ENCODE results near the gene PHC1. TPM values are rescaled to one million over a fixed set of nuclear protein-coding genes. Genes with fewer than 3 reads are reported as not detected.

Gene PHC1
- 7.8 to 11.0 TPM (median 10.9 TPM) in 5 replicates for total RNA-seq (2022; extraction: Qiagen RNA extraction)

GRCh38 chr12:8914033-8914715 lies at the start of gene PHC1:
PHC1 (plus strand) TSS chr12:8914509; CDS start chr12:8917678, 3,169 bp downstream.

GRCh38 chr12:8949342-8950220 lies 35.3 kb downstream of the PHC1 start, which contains the start of gene M6PR:
M6PR (minus strand) TSS chr12:8949645; CDS start chr12:8946404, 3,241 bp downstream.

GRCh38 chr12:8989413-8989812 lies 75.1 kb downstream of the PHC1 start, which contains the start of gene KLRG1:
KLRG1 (plus strand) TSS chr12:8989546; CDS start chr12:8989636, 90 bp downstream.

Other genes starting within 250 kb of the PHC1 start
- 18.0 to 23.7 TPM (median 20.9 TPM) in 5 replicates for gene RIMKLB, start 216.5 kb upstream of the PHC1 start, total RNA-seq (2022; extraction: Qiagen RNA extraction)
- gene A2ML1, start 91.9 kb upstream of the PHC1 start, total RNA-seq (2022; extraction: Qiagen RNA extraction) = not detected in 5 replicates
- gene M6PR, start 35.1 kb downstream of the PHC1 start, total RNA-seq (2022; extraction: Qiagen RNA extraction) = 148 to 168 TPM (median 161 TPM) in 5 replicates
- 1.1 to 2.0 TPM (median 1.5 TPM) in 5 replicates for gene KLRG1, start 75.0 kb downstream of the PHC1 start, total RNA-seq (2022; extraction: Qiagen RNA extraction)
- gene A2M, start 201.4 kb downstream of the PHC1 start, total RNA-seq (2022; extraction: Qiagen RNA extraction) = 0.05 to 0.23 TPM (median 0.11 TPM) in 5 replicates

All from A549 treated with dexamethasone at 1 μM for 4 hours (cell line).